OCI-LY7 (cell line): ENCODE data around the gene MMP24OS. TPM values are rescaled to one million over a fixed set of nuclear protein-coding genes. Genes with fewer than 3 reads are reported as not detected.

Experiments used
- BruUV-seq: library from RNA; stranded (reverse); fragments of 400-500 nt; replicated peaks from 2 replicates; lab custom pipeline; 2021; lab: Mats Ljungman, UMichigan
- CTCF ChIA-PET: fragments of 300-600 bp; sonication (Branson Sonifier 250); formaldehyde crosslinking; loops from one replicate; lab custom pipeline; 2022; ENCODE audit warnings: antibody characterized with exemption; ENCODE audit not compliant: unreplicated experiment; lab: Charles Lee
- POLR2A ChIA-PET: fragments of 300-600 bp; sonication (Branson Sonifier 250); formaldehyde crosslinking; loops from one replicate; lab custom pipeline; 2022; ENCODE audit warnings: antibody characterized with exemption; lab: Charles Lee
- DNase-seq: peaks from one replicate; pipeline ENCODE4 v3.0.0-alpha.2; 2015; ENCODE audit warnings: low spot score
- H2AFZ ChIP-seq: fragments of 200-600 bp; sonication (generic), shearing (Covaris generic); 2 replicates; pipeline ENCODE4 v1.6.1; 2014; ENCODE audit warnings: mild to moderate bottlenecking, antibody characterized with exemption, low read length, moderate library complexity
- H3K27ac ChIP-seq: fragments of 200-600 bp; sonication (generic); 2 replicates; pipeline ENCODE4 v1.5.1; 2014; ENCODE audit warnings: mixed run types, low read depth, mild to moderate bottlenecking, moderate library complexity, low read length, inconsistent platforms; ENCODE audit not compliant: poor library complexity, severe bottlenecking
- H3K36me3 ChIP-seq: fragments of 200-600 bp; sonication (generic); 2 replicates; pipeline ENCODE4 v1.6.1; 2014; ENCODE audit warnings: mild to moderate bottlenecking, antibody characterized with exemption, low read length, moderate library complexity, mixed read lengths; ENCODE audit not compliant: insufficient read depth
- H3K4me1 ChIP-seq: fragments of 200-600 bp; sonication (generic); 2 replicates; pipeline ENCODE4 v1.5.1; 2014; ENCODE audit warnings: mild to moderate bottlenecking, low read length; ENCODE audit not compliant: insufficient read depth, poor library complexity, severe bottlenecking
- H3K4me2 ChIP-seq: fragments of 200-600 bp; sonication (generic); 2 replicates; pipeline ENCODE4 v1.6.1; 2014; ENCODE audit warnings: mild to moderate bottlenecking, low read length
- H3K4me3 ChIP-seq: fragments of 200-600 bp; sonication (generic); 2 replicates; pipeline ENCODE4 v1.5.1; 2014; ENCODE audit warnings: mild to moderate bottlenecking, low read depth, low read length; ENCODE audit not compliant: poor library complexity, severe bottlenecking
- H3K79me2 ChIP-seq: fragments of 200-600 bp; sonication (generic); 2 replicates; pipeline ENCODE4 v1.6.1; 2016; ENCODE audit warnings: low read depth, mild to moderate bottlenecking, low read length, moderate library complexity, mixed read lengths; ENCODE audit not compliant: insufficient read depth
- H3K9me2 ChIP-seq: fragments of 200-600 bp; sonication (generic); 2 replicates; pipeline ENCODE4 v1.6.1; 2016; ENCODE audit warnings: mild to moderate bottlenecking, low read length, mixed read lengths; ENCODE audit not compliant: insufficient read depth
- H3K9me3 ChIP-seq: fragments of 200-600 bp; sonication (generic); 2 replicates; pipeline ENCODE4 v1.6.1; 2014; ENCODE audit warnings: mild to moderate bottlenecking, mixed run types, low read length, mixed read lengths
- H4K20me1 ChIP-seq: fragments of 200-600 bp; sonication (generic); 2 replicates; pipeline ENCODE4 v1.6.1; 2014; ENCODE audit warnings: mild to moderate bottlenecking, antibody characterized with exemption, low read length, moderate library complexity, mixed read lengths; ENCODE audit not compliant: insufficient read depth
- EZH2phosphoT487 ChIP-seq: fragments of 200-600 bp; sonication (generic); IDR thresholded peaks from 2 replicates; pipeline ENCODE4 v1.6.1; 2018; ENCODE audit warnings: low read depth, borderline replicate concordance, mild to moderate bottlenecking, mixed run types, antibody characterized with exemption, low read length, moderate library complexity, mixed read lengths
- intact Hi-C: fragments of 100-400 bp; cut with micrococcal nuclease; formaldehyde crosslinking; loops from one replicate; pipeline ENCODE4 v1.10.0; 2022; ENCODE audit not compliant: unreplicated experiment
- total RNA-seq, 2 experiments: library from RNA; depleted of rRNA in 1 of 2; stranded (reverse); fragments of >200 nt in 1 of 2; shearing (Covaris generic) in 1 of 2; gene quantifications; 2 replicates each; pipeline ENCODE4 v1.2.3, GENCODE V29; 2014 to 2022
- TF ChIP-seq, protein P1 (sequence below): fragments of 200-600 bp; sonication (generic); conservative IDR thresholded peaks from 2 replicates; pipeline ENCODE4 v1.5.1; 2014; ENCODE audit warnings: mild to moderate bottlenecking, antibody characterized with exemption, low read length, moderate library complexity, mixed read lengths

MMP24OS gene
- total RNA-seq, 2 experiments from 2014 or later, result 14.8 to 44.6 TPM

DNA sequence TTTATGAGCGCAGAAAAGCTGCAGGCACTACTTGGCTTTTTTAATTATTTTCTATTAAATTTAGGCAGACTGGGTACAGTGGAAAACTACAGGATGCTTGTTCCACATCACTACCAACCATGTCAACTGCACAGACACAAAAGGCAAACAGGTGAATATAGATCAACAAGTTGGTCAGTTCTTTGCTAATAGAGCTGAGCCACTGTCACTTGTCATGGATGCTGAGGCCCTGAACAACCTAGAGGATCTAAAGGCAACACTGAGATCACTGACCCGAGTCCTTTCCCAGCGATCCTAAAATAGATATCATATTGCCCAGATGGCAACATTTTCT is 48.8 kb upstream of the MMP24OS start:
- no peaks in the 10 kb centered on the region for H3K9me3 ChIP-seq
- no peaks in the 10 kb centered on the region for H3K79me2 ChIP-seq
- 0 out of 2 replicates have a peak, but pooled peaks cover 5% of the 10 kb centered on the region for H3K36me3 ChIP-seq
- no peak overlapping the region for H3K4me3 ChIP-seq
- no peak for DNase-seq
- no peak overlapping the region for H3K27ac ChIP-seq
- H3K9me2 ChIP-seq, result no peaks in the 10 kb centered on the region
- no TSS peak for BruUV-seq
- intact Hi-C loops, result no loop called here
- H3K4me2 ChIP-seq, result no peak overlapping the region
- no peaks in the 10 kb centered on the region for H3K4me1 ChIP-seq
- CTCF ChIA-PET, result no interaction called here
- no peak overlapping the region for H2AFZ ChIP-seq
- no peaks in the 10 kb centered on the region for H4K20me1 ChIP-seq
- POLR2A ChIA-PET, result no interaction called here
- no peak for TF ChIP-seq EZH2phosphoT487
- TF ChIP-seq, protein P1, sequence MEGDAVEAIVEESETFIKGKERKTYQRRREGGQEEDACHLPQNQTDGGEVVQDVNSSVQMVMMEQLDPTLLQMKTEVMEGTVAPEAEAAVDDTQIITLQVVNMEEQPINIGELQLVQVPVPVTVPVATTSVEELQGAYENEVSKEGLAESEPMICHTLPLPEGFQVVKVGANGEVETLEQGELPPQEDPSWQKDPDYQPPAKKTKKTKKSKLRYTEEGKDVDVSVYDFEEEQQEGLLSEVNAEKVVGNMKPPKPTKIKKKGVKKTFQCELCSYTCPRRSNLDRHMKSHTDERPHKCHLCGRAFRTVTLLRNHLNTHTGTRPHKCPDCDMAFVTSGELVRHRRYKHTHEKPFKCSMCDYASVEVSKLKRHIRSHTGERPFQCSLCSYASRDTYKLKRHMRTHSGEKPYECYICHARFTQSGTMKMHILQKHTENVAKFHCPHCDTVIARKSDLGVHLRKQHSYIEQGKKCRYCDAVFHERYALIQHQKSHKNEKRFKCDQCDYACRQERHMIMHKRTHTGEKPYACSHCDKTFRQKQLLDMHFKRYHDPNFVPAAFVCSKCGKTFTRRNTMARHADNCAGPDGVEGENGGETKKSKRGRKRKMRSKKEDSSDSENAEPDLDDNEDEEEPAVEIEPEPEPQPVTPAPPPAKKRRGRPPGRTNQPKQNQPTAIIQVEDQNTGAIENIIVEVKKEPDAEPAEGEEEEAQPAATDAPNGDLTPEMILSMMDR, result no peak

DNA sequence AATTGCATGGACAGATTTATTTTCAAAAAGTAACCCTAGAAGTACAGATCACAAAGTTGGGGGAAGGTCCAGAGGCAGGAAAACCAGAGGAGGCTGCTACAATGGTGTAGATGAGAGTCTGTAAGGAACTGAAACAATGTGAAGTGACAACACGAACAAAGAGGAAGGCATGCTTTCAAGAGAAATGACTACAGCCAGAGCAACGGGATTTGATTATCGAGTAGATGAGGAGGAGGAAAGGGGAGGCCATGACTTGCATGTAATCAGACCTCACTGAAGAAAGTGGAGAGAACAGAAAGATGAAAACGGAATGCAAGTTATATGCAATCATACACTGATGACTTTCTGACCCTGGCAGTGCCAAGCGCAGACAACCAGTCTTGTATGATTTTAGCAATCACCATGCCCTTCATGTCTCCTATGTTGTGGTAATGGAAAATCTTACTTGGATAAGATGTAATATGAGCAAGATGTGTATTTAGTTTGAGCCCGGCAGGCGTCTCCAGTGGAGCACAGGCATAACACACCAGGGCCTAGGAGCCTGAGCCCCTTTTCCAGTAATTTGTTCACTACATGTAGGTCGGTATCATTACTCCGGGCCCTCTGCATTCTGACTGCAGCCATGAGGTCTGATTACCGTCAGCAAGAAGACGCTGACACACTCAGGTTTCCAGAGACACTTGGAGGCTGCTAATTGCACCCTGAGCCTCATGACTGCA is 48.3 kb upstream of the MMP24OS start:
- no TSS peak for BruUV-seq
- intact Hi-C loops, result no loop called here
- POLR2A ChIA-PET, result no interaction called here

DNA sequence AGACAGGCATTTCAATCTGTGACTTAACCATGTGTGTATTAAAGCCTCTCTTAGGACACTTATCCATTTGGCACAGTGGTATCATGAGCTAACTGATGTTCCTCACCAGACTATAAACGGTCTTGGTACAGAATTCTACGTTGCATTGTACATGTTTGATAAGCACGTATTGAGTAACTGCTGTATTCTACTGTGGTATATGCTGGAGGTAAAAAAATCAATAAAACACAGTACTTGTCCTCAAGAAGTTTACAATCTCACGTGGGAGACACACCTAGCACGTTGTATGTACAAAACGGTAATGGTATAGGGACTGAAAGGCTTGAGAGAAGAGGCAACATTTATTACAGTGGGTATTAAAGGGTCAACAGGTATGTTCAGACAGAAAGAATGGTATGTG is 47.5 kb upstream of the MMP24OS start:
- no peak for DNase-seq
- Histone ChIP-seq H3K4me2 (no peak overlapping the region), H3K9me3 (no peaks in the 10 kb centered on the region), H3K27ac (no peak overlapping the region), H2AFZ (no peak overlapping the region), H3K79me2 (no peaks in the 10 kb centered on the region), H3K36me3 (0 out of 2 replicates have a peak, but pooled peaks cover 5% of the 10 kb centered on the region), H3K4me3 (no peak overlapping the region), H3K9me2 (no peaks in the 10 kb centered on the region), H4K20me1 (no peaks in the 10 kb centered on the region), H3K4me1 (no peaks in the 10 kb centered on the region)
- BruUV-seq, result no TSS peak
- ChIA-PET POLR2A (no interaction called here), CTCF (no interaction called here)
- TF ChIP-seq, protein P1, result no peak
- TF ChIP-seq EZH2phosphoT487, result no peak
- intact Hi-C loops, result no loop called here

More for the DNA sequence above, 48.3 kb upstream of the MMP24OS start:
- Histone ChIP-seq H2AFZ (no peak overlapping the region), H3K9me3 (no peaks in the 10 kb centered on the region), H3K4me3 (no peak overlapping the region), H3K27ac (no peak overlapping the region), H3K9me2 (no peaks in the 10 kb centered on the region), H3K36me3 (0 out of 2 replicates have a peak, but pooled peaks cover 5% of the 10 kb centered on the region), H3K4me1 (no peaks in the 10 kb centered on the region), H3K79me2 (no peaks in the 10 kb centered on the region), H4K20me1 (no peaks in the 10 kb centered on the region), H3K4me2 (no peak overlapping the region)
- CTCF ChIA-PET, result no interaction called here
- no peak for TF ChIP-seq EZH2phosphoT487
- TF ChIP-seq, protein P1, result no peak
- DNase-seq, result no peak
